GF-D8 (cell line): ENCODE results near the gene TP53BP2.
"Not testable (repeated sequence)": the region's sequence is repeated elsewhere in the genome, so short reads cannot be mapped to it uniquely, and the experiment has no call there.

Source experiments
- DNase-seq: peaks from one replicate; lab custom pipeline; 2025; lab: John Stamatoyannopoulos, UW

TP53BP2 gene

DNA sequence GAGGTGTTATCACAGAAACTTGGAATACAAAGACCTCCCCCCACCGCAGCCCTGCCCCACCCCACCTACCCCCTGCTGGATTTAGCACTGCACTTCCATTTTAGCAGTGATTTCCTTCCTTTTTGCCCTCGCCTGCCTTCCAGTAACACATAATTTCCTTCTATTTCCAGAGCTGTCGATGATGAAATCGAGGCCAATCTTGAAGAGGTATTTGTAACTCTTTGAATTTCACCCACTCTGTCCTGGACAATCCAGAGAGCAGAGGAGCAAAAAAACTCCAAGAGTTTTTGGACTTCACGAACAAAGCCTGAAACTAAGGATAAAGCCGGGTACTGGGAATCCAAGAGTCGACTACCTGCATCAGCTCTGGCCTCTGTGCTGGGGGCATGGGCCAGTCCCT lies 84.3 kb downstream of the TP53BP2 start:
- DNase-seq, result no peak

DNA sequence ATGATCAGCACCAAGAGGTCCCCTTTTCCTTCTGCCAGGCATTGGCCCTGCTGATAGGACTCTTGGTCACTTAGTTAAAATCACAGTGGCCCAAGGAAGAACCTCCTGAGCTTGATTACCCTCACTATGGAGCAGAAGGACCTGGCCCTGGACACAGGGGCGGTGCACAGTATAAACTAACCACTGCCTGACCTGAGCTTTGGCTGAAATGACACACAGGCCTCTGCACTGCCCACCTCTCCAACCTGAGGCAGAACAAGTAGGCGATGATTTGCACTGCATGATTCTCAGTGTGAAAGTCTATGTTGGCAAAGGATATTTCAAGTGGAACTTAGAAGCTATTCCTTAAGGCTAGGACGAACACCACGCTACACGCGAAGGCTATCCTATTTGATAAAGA lies 84.9 kb downstream of the TP53BP2 start:
- no peak for DNase-seq

DNA sequence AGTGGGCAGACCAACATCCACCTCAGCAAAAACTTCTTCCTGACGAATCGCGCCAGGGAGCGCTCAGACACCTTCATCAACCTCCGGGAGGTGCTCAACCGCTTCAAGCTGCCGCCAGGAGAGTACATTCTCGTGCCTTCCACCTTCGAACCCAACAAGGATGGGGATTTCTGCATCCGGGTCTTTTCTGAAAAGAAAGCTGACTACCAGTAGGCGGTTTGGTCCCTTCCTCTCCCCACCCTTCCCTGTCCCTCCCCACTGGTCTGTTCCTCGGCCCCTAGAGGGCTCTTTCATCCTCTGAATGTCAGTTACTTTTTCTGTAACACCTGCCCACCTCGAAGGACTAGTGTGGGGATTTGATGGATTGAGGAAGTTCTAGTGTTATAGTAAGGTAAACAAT lies 86.5 kb downstream of the TP53BP2 start:
- DNase-seq, result no peak

DNA sequence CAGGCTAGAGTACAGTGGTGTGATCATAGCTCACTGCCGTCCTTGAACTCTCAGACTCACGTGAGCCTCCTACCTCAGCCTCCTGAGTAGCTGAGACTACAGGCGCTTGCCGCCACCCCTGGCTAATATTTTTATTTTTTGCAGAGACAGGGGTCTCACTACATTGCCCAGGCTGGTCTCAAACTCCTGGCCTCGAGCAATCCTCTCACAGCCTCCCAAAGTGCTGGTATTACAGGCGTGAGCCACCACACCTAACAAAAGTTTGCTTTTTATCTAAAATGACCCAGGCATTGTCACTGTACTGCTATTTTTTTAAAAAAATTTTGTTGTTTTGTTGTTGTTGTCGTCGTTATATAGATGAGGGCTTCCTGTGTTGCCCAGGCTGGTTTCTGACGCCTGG lies 87.0 kb downstream of the TP53BP2 start:
- DNase-seq, result no peak

DNA sequence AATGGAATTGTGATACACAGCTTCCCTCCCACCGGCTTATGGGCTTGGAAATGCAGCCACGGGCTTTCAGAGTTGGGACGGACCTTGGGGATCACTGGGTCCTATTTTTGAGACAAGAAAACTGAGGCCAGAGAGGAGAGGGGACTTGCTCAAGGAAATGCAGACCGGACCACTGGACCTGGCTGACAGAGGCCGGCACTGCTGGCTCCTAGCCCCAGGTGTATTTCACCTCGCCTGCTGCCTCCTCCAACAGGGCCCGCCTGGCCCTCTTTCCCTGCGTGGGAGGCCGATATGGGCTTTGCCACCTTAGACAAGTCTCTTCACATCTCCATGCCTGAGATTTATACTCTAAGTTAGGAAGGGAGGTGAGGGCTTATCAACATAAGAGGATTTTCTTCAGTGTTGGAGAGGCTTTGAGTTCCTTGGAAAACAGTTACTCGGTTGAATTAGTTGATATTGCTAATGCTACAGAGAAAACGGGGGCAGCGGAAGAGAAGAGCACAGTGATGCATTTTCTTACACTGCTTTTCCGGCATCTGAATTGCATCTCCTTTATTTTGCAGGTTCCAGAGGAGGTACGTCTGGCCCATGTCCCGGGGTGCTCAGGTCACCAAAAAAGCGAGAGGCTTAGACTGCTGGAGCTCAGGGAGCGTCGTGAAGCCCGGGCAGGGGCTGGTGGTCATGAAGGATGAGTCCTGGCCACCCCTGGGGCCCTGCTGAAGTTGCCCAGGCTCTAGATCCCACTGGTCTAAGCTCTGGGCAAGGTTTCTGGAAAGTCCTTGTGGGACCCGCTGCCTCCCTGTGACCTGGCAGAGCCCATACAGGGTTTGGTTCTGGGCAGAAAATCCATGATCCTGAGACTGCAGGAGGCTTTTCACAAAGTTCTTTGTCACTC lies 88.7 kb downstream of the TP53BP2 start:
- no peak for DNase-seq

DNA sequence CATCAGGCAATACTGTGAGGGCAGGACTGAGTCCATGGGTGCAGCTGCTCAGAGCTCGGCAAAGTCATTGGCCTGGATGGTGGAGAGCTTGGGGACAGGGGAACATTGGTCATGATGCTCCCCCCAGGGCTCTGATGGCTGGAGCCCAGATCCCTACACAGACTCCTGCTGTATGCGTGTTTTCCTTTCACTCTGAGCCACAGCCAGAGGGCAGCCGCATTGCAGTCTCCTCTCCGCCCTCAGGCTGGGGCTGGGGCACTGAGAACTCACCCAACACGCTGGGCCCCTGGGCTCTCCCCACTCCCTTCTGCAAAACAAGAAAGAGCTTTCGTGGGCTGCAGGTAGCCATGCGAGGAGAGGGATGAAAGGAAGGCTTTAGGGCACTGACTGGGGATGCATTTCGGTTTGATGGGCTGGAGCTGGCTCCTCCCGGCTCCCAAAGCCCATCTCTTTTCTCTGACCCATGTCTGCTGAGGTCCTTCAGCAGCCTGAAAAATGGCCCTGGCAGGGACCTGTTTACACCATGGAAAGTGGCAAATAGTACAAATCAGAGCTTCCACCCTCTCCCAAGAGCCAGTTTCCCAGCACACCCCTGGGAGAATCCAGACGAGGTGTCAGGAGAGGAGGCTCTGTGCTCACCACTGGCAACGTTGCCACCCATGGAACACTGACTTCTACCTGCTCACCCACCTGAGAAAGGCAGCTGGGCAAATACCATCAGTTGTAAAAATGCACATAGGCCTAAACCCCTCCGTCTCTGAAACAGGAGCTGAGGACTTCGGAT lies 89.6 kb downstream of the TP53BP2 start:
- DNase-seq, result no peak

DNA sequence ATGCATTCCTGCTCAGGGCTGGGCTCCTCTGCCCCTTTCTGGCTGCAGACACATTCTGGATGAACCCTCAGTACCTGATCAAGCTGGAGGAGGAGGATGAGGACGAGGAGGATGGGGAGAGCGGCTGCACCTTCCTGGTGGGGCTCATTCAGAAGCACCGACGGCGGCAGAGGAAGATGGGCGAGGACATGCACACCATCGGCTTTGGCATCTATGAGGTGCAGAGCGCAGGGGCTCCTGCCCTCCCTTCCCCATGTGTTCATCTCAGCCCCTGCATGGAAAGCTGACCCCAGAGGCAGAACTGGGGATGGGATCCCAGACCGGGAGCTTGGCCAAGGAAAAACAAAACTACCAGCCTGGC lies 90.3 kb downstream of the TP53BP2 start:
- DNase-seq, result no peak

DNA sequence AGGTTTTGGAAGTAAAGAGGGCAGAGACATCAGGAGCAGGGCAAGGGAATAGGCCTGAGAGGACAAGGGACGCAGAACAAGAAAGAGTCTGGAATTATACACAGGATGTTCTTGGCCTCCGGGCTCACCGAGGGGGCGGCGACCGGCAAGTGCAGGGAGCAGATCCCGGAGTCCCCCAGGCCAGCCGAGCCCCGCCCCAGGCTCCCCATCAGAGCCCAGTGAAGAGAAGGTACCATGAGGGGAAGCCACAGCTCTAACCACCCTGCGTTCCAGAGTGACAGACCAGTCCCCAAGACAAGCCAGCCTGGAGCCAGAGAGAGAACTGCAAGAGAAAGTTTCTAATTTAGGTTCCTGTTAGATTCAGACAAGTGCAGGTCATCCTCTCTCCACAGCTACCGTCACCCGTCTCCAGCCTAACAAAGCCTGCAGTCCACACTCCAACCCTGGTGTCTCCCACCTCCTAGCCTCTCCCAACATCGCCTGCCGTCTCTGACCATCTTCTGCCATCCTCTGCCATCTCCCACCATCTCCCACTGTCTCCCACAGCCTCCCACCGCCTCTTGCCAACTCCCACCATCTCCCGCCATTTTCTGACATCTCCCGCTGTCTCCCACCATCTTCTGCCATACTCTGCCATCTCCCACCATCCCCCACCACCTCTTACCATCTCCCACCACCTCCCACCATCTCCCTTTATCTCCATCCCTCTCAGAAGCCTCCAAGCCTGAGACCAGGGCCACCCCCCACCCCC lies 90.9 kb downstream of the TP53BP2 start:
- DNase-seq, result no peak

DNA sequence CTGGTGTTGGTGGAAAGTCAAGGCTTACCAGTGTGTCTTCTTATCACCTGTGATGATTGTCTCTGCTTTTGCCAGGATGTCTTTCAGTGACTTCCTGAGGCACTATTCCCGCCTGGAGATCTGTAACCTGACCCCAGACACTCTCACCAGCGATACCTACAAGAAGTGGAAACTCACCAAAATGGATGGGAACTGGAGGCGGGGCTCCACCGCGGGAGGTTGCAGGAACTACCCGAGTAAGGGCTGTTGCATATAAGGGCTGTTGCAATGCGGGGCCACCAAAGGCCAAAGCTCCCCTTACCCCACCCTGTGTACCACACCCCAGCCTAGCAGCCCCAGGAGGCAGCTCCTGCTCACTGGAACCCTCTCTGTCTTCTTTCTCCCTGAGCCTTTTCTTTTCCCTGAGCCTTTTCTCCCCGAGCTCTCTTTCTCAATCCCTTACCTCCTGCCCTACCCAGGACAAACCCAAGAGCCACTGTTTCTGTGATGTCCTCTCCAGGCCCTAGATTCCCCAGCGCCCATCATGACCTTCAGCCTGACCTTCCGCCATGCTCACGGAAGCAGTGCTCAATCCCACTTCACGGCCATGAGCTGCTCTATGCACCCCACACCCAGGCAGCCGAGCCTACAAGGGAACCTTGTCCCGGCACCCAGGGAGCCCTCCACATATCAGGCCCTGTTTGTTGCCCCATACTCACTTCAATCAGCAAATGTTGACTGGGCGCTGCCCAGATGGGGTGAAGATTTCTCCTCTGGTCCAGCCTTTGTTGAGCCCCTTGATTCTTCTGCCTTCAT lies 92.8 kb downstream of the TP53BP2 start:
- DNase-seq, result no peak

DNA sequence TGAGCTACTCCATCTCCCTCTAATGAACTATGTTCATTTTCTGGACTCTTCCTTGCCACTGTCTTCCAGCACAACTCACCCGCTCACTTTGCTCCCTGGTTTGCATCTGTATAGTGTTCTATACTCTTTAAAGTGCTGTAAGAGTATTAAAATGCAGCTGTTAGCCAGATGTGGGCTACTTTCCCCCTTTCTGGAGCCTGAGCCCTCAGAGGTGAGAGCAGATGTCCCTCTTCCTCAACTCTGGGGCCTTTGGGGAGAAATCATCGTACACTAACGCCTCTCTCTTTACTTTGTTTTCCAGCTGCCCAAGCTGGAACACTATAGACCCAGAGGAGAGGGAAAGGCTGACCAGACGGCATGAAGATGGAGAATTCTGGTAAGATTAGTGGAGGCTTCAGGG lies 94.1 kb downstream of the TP53BP2 start:
- DNase-seq, result no peak

DNA sequence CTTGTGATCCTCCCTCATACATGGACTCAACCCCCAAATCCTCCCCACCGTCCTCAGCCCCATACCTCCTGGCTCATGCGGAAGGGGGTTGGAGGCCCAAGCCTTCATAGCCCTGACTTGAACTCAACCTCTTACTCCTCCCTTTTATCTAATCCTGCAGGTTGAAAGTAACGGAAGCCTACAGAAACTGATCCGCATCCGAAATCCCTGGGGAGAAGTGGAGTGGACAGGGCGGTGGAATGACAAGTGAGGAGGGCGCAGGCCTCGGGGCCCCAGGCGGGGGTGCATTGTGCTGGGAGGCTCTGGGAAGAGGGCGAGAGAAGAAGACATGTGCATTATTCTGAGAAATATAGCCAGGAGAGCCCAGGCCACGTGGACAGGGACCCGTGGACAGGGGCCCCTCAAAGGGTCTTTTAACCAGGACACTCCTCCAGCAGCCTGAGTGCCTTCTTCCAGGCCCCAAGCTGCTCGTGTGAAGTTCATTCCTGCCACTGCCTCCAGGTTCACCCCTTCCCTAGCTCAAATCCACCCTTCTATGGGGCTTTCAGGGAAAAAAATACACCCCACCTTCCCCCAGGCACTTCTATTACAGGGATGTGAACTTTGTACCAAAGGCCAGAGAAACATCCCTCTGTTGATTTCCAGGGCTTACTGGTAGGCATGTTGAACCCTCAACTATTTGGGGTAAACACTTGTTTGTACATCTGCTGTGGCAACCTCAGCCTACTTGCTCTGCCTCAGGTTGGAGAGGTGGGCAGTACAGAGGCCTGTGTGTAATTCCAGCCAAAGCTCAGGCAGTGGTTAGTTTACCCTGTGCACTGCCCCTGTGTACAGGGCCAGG lies 94.8 kb downstream of the TP53BP2 start:
- no peak for DNase-seq

DNA sequence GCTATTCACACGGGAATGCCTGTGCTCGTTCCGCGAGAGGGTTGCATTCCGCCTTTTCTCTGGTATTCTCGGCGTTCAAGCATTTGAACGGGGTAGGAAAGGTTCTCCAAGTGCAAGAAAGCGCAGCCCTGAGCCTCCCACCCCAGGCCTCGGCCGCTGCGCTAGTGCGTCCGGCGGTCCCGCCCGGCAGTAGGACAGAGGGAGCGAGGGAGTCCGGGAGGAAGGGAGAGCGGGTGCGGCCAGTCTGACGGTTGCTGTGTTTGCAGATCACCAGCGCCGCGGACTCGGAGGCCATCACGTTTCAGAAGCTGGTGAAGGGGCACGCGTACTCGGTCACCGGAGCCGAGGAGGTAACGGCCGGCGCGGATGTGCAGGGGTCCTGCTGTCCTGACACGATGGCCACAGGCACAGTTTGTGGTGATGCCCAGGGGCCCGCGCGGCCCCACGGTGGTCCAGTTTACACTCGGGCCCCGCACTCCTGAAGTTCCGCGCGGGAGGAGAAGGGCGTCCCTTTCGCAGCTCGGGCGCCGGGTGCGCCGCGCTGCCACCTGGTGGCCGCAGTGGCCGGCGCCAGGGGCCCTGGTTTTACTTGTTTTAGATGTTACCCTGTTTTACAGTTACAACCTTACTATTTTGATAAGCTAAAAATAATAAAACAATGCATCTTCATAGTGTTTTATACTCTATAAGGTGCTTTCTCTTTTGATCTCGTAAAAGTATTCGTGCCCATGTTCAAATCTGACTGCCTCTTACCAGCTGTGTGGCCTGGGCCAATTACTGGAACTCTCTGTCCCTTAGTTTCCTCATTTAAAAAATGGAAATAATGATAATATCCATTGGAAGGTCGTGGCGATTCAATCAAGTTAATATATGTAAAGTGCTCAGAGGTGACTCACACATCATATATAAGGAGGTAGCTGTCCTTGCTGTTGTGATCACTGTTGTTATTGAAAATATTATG lies 96.7 kb downstream of the TP53BP2 start:
- DNase-seq, result no peak

DNA sequence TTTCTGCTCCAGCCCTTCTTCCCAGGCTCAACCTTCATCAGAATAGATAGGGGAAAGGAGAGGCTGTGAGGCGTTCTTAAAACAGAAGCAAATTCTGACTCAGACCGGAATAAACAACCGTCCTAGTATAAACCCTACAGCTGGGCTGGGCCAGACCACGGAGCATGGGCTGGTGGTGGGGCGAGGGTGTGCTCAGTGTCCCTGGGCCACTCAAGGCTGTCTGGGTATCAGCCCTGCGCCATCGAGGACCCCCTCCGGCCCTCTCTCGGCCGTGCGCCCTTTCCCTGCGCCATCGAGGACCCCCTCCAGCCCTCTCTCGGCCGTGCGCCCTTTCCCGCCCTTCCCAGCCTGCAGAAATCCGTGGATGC lies 97.4 kb downstream of the TP53BP2 start:
- DNase-seq, result no peak

DNA sequence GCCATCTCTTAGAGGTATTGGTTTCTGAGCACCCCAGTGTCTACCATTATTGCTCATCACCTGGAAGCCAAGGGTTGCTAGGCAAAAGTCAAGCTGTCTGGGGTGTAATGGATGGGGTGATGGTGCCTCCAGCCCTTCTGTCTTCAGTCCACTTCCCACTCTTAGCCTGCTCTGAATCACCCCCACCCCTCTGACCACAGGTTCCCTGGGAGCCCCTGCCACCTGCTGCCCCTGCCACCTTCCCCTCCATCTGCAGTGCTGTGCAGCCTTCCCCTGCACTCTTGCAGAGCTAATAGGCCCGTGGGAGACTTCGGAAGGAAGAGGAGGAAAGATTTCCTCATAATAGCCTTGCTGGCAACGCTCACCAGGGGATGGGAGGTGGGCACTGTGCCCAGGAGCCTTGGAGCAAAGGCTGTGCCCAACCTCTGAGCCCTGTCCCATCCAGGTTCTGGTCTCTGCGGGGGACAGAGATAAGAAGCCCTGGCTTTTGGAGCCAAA lies 97.9 kb downstream of the TP53BP2 start:
- no peak for DNase-seq

DNA sequence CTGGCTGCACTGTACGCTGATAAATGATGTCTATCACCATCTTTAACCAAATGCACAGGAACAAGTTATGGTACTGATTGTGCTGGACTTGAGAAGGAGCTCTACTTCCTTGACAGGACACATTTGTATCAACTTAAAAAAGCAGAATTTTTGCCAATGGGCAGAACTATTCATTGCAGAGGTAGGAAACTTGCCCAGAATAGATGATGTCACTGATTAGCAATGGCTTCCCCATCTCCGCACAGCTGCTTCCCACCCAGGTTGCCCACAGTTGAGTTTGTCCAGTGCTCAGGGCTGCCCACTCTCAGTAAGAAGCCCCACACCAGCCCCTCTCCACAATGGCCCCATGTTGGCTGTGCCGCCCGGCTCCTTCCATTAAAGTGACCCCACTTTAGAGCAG lies 100.0 kb downstream of the TP53BP2 start:
- no peak for DNase-seq

DNA sequence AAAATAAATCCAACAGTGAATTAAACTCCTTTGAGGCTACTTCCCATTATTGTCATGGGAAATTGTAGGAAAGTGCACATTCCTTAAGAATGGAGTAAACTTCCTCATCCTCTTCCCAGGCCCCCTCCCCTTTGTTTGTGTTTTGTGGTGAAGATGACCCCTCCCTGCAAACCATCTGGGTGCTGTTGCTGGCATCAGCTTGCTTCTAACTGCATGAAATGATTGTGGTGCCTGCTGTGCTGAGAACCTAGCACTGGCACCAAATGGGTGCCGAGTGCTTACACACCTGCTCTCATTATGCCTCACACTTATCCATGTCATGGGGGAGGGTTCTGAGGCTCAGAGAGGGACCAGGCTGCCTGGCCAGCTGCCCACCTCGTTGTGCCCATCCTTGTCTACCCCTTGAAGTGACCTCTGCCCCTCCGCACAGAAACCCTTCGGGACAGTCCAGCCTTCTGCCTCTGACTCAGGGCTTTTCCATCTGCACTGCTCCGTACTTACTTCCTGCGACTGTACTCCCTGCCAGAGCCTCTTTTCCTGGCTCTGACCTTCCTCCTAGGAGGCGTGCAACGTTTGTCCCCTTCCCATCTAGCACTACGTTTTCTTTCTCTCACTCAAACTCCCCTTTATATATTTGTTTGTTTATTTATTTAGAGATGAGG lies 102.8 kb downstream of the TP53BP2 start:
- DNase-seq, result no peak

DNA sequence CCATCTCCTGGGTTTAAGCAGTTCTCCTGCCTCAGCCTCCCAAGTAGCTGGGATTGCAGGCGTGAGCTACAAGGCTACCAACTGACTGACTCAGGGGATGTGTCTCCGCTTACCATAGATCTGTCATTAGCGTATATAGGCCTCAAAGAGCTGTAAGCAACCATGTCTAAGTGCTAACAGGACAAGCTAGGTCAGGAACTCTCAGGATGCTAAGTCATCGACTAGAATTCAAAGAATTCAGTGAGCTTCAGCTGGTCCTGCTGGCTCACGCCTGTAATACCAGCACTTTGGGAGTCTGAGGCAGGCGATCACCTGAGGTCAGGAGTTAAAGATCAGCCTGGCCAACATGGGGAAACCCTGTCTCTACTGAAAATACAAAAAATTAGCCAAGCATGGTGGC lies 103.9 kb downstream of the TP53BP2 start:
- no peak for DNase-seq

DNA sequence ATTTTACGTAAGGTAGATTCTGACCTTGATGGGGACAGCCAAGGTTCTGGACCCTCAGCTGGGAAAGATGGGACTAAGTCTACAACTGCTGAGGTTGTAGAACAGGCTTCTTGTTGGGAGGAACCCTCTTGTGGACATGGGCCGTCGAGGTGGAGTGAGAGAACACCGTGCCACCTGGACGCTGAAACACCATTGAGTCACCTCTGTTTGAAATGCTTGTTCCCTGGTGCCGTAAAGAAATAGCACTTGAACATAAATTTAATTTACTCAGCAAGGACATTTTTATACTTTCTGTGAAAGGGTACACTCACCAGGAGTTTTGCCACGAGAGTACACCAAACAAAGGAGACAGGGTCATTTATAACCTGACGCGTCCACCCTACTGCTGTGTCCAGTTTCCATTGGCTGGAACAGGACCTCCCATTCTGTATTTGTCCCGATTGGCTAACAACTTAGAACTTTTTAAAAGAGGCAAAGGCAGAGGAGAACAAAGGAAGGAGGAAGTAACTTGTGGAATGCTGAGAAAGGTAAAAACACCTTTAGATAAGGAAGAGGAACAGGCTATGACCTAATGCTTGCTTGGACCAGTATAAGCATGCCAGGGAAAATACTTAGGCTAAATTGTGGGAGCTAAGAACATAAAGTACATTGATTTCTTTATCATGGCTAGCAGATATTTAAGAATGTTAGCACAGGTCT lies 105.6 kb downstream of the TP53BP2 start:
- DNase-seq, result not testable (repeated sequence)
